ENCODE measurements around the gene DNAJA2. TPM values are rescaled to one million over a fixed set of nuclear protein-coding genes. Genes with fewer than 3 reads are reported as not detected.
"Not testable (repeated sequence)": the region's sequence is repeated elsewhere in the genome, so short reads cannot be mapped to it uniquely, and the experiment has no call there.

The DNAJA2 gene
- total RNA-seq, 3 donors from 2014 or later, result 90.0 to 105 (median 102) TPM

GRCh38 chr16:46962629-46963028 is 10.8 kb downstream of the DNAJA2 start:
- Mint-ChIP-seq H3K4me3 (no peak overlapping the region), H3K36me3 (ENCODE audit: insufficient read depth) (peaks cover 53% of the 10 kb centered on the region), H3K4me1 (ENCODE audit: low read depth) (peaks cover 28% of the 10 kb centered on the region), H3K27me3 (ENCODE audit: low read depth) (no peaks in the 10 kb centered on the region), H3K9me3 (no peaks in the 10 kb centered on the region)
- no peak for ATAC-seq
- DNase-seq, result no peak

- DNase-seq, result no peak
- no peaks in the 10 kb centered on the region for H3K9me3 Mint-ChIP-seq
These were observed 11.8 kb downstream of the DNAJA2 start for GRCh38 chr16:46961373-46962353.

GRCh38 chr16:46954562-46954961 is 18.9 kb downstream of the DNAJA2 start:
- DNase-seq, result no peak
- no peak overlapping the region for H3K4me3 Mint-ChIP-seq
- no peaks in the 10 kb centered on the region for H3K9me3 Mint-ChIP-seq
- peaks cover under 1% of the 10 kb centered on the region for H3K4me1 Mint-ChIP-seq (ENCODE audit: low read depth)
- ATAC-seq, result no peak
- H3K36me3 Mint-ChIP-seq (ENCODE audit: insufficient read depth), result peaks cover 25% of the 10 kb centered on the region
- H3K27me3 Mint-ChIP-seq (ENCODE audit: low read depth), result no peaks in the 10 kb centered on the region

More at GRCh38 chr16:46961373-46962353, 11.8 kb downstream of the DNAJA2 start:
- Mint-ChIP-seq H3K36me3 (ENCODE audit: insufficient read depth) (peaks cover 49% of the 10 kb centered on the region), H3K4me1 (ENCODE audit: low read depth) (peaks cover 23% of the 10 kb centered on the region), H3K4me3 (peak overlapping the region; percentile 8), H3K27me3 (ENCODE audit: low read depth) (no peaks in the 10 kb centered on the region)
- ATAC-seq, result peak; percentile 99

GRCh38 chr16:46950009-46950408 is 23.5 kb downstream of the DNAJA2 start:
- Mint-ChIP-seq H3K4me1 (ENCODE audit: low read depth) (peaks cover 7% of the 10 kb centered on the region), H3K36me3 (ENCODE audit: insufficient read depth) (peaks cover 8% of the 10 kb centered on the region), H3K27me3 (ENCODE audit: low read depth) (no peaks in the 10 kb centered on the region), H3K9me3 (no peaks in the 10 kb centered on the region), H3K4me3 (no peak overlapping the region)
- ATAC-seq (no peak), DNase-seq (no peak)

- Mint-ChIP-seq H3K27me3 (ENCODE audit: low read depth) (no peaks in the 10 kb centered on the region), H3K36me3 (ENCODE audit: insufficient read depth) (peaks cover 3% of the 10 kb centered on the region), H3K9me3 (no peaks in the 10 kb centered on the region), H3K4me3 (no peak overlapping the region), H3K4me1 (ENCODE audit: low read depth) (peaks cover 7% of the 10 kb centered on the region)
- ATAC-seq (peak; percentile 81 to 87), DNase-seq (peak; percentile 10)
These were observed 24.1 kb downstream of the DNAJA2 start for GRCh38 chr16:46949241-46949892.

GRCh38 chr16:46948548-46949166 is 24.8 kb downstream of the DNAJA2 start:
- no peaks in the 10 kb centered on the region for H3K27me3 Mint-ChIP-seq (ENCODE audit: low read depth)
- H3K4me3 Mint-ChIP-seq, result no peak overlapping the region
- DNase-seq (no peak), ATAC-seq (peak in 1 of 2 donors; percentile 5)
- peaks cover 7% of the 10 kb centered on the region for H3K4me1 Mint-ChIP-seq (ENCODE audit: low read depth)
- no peaks in the 10 kb centered on the region for H3K36me3 Mint-ChIP-seq (ENCODE audit: insufficient read depth)
- H3K9me3 Mint-ChIP-seq, result no peaks in the 10 kb centered on the region

- ATAC-seq (peak; percentile 35 to 36), DNase-seq (no peak)
- H3K9me3 Mint-ChIP-seq, result no peaks in the 10 kb centered on the region
- no peak overlapping the region for H3K4me3 Mint-ChIP-seq
- no peaks in the 10 kb centered on the region for H3K36me3 Mint-ChIP-seq (ENCODE audit: insufficient read depth)
- no peaks in the 10 kb centered on the region for H3K27me3 Mint-ChIP-seq (ENCODE audit: low read depth)
- peaks cover 11% of the 10 kb centered on the region for H3K4me1 Mint-ChIP-seq (ENCODE audit: low read depth)
These were observed 25.4 kb downstream of the DNAJA2 start for GRCh38 chr16:46947900-46948547.

GRCh38 chr16:46944713-46945112 is 28.8 kb downstream of the DNAJA2 start:
- not testable (repeated sequence) for DNase-seq; H3K9me3 Mint-ChIP-seq; H3K4me3 Mint-ChIP-seq; H3K27me3 Mint-ChIP-seq (ENCODE audit: low read depth); ATAC-seq; H3K36me3 Mint-ChIP-seq (ENCODE audit: insufficient read depth)
- peaks cover 16% of the 10 kb centered on the region for H3K4me1 Mint-ChIP-seq (ENCODE audit: low read depth)

- Mint-ChIP-seq H3K9me3 (no peaks in the 10 kb centered on the region), H3K27me3 (ENCODE audit: low read depth) (no peaks in the 10 kb centered on the region), H3K36me3 (ENCODE audit: insufficient read depth) (no peaks in the 10 kb centered on the region), H3K4me1 (ENCODE audit: low read depth) (peaks cover 2% of the 10 kb centered on the region), H3K4me3 (no peak overlapping the region)
- no peak for DNase-seq
- ATAC-seq, result no peak
These were observed 35.9 kb downstream of the DNAJA2 start for GRCh38 chr16:46937536-46937935.

- no peak overlapping the region for H3K4me3 Mint-ChIP-seq
- peaks cover 4% of the 10 kb centered on the region for H3K36me3 Mint-ChIP-seq (ENCODE audit: insufficient read depth)
- H3K9me3 Mint-ChIP-seq, result no peaks in the 10 kb centered on the region
- ATAC-seq (no peak), DNase-seq (no peak)
- H3K4me1 Mint-ChIP-seq (ENCODE audit: low read depth), result no peaks in the 10 kb centered on the region
- H3K27me3 Mint-ChIP-seq (ENCODE audit: low read depth), result no peaks in the 10 kb centered on the region
These were observed 40.7 kb downstream of the DNAJA2 start for GRCh38 chr16:46932802-46933201.

GRCh38 chr16:46930861-46931260 is 42.6 kb downstream of the DNAJA2 start:
- H3K9me3 Mint-ChIP-seq, result no peaks in the 10 kb centered on the region

GRCh38 chr16:46929378-46930332 is 43.8 kb downstream of the DNAJA2 start:
- DNase-seq (peak; percentile 55), ATAC-seq (peak; percentile 80 to 86)
- peaks cover 4% of the 10 kb centered on the region for H3K36me3 Mint-ChIP-seq (ENCODE audit: insufficient read depth)
- no peaks in the 10 kb centered on the region for H3K4me1 Mint-ChIP-seq (ENCODE audit: low read depth)
- H3K9me3 Mint-ChIP-seq, result no peaks in the 10 kb centered on the region
- H3K4me3 Mint-ChIP-seq, result no peak overlapping the region
- no peaks in the 10 kb centered on the region for H3K27me3 Mint-ChIP-seq (ENCODE audit: low read depth)

More at GRCh38 chr16:46930861-46931260, 42.6 kb downstream of the DNAJA2 start:
- H3K27me3 Mint-ChIP-seq (ENCODE audit: low read depth), result no peaks in the 10 kb centered on the region
- ATAC-seq (no peak), DNase-seq (no peak)
- peaks cover 4% of the 10 kb centered on the region for H3K36me3 Mint-ChIP-seq (ENCODE audit: insufficient read depth)
- no peak overlapping the region for H3K4me3 Mint-ChIP-seq
- no peaks in the 10 kb centered on the region for H3K4me1 Mint-ChIP-seq (ENCODE audit: low read depth)

GRCh38 chr16:46928811-46929210 is 44.7 kb downstream of the DNAJA2 start:
- no peak overlapping the region for H3K4me3 Mint-ChIP-seq
- no peaks in the 10 kb centered on the region for H3K27me3 Mint-ChIP-seq (ENCODE audit: low read depth)
- DNase-seq (no peak), ATAC-seq (no peak)
- H3K36me3 Mint-ChIP-seq (ENCODE audit: insufficient read depth), result peaks cover 4% of the 10 kb centered on the region
- H3K4me1 Mint-ChIP-seq (ENCODE audit: low read depth), result no peaks in the 10 kb centered on the region
- H3K9me3 Mint-ChIP-seq, result no peaks in the 10 kb centered on the region

Data from activated T-cell treated with anti-CD3 and anti-CD28 coated beads, Interleukin-2, amount 50 U/mL, for 4 hours (primary cell).